Measurements from ENCODE around the gene SSBP2. TPM values are rescaled to one million over a fixed set of nuclear protein-coding genes. Genes with fewer than 3 reads are reported as not detected.
"Not testable (repeated sequence)": the region's sequence is repeated elsewhere in the genome, so short reads cannot be mapped to it uniquely, and the experiment has no call there.

The SSBP2 gene
- total RNA-seq, 1 experiment from 2014 or later, result 30.0 TPM

- no peak for DNase-seq
- no peak overlapping the region for H3K27ac ChIP-seq
- H3K4me1 ChIP-seq, result no peaks in the 10 kb centered on the region
Measured at GRCh38 chr5:81729276-81729675, 21.6 kb downstream of the SSBP2 start.

GRCh38 chr5:81728301-81728700 lies 22.6 kb downstream of the SSBP2 start:
- no peak overlapping the region for H3K4me3 ChIP-seq
- H3K36me3 ChIP-seq, result no peaks in the 10 kb centered on the region
- H3K4me1 ChIP-seq, result no peaks in the 10 kb centered on the region
- no peak overlapping the region for H3K27ac ChIP-seq
- no peak for DNase-seq
- no peaks in the 10 kb centered on the region for H3K27me3 ChIP-seq
- no peaks in the 10 kb centered on the region for H3K9me3 ChIP-seq (replicated peaks)

More at GRCh38 chr5:81729276-81729675, 21.6 kb downstream of the SSBP2 start:
- Histone ChIP-seq H3K27me3 (no peaks in the 10 kb centered on the region), H3K36me3 (no peaks in the 10 kb centered on the region), H3K9me3 (replicated peaks) (no peaks in the 10 kb centered on the region), H3K4me3 (no peak overlapping the region)

GRCh38 chr5:81726297-81726696 lies 24.6 kb downstream of the SSBP2 start:
- H3K9me3 ChIP-seq (replicated peaks), result no peaks in the 10 kb centered on the region
- H3K27me3 ChIP-seq, result no peaks in the 10 kb centered on the region
- no peak overlapping the region for H3K27ac ChIP-seq
- no peak for DNase-seq
- no peaks in the 10 kb centered on the region for H3K4me1 ChIP-seq
- H3K4me3 ChIP-seq, result no peak overlapping the region
- H3K36me3 ChIP-seq, result no peaks in the 10 kb centered on the region

- Histone ChIP-seq H3K9me3 (replicated peaks) (no peaks in the 10 kb centered on the region), H3K36me3 (no peaks in the 10 kb centered on the region), H3K4me1 (no peaks in the 10 kb centered on the region), H3K27me3 (no peaks in the 10 kb centered on the region), H3K27ac (no peak overlapping the region), H3K4me3 (no peak overlapping the region)
- DNase-seq, result no peak
Measured at GRCh38 chr5:81724571-81724970, 26.3 kb downstream of the SSBP2 start.

GRCh38 chr5:81724108-81724507 lies 26.8 kb downstream of the SSBP2 start:
- no peak for DNase-seq
- Histone ChIP-seq H3K27ac (no peak overlapping the region), H3K9me3 (replicated peaks) (no peaks in the 10 kb centered on the region), H3K4me1 (no peaks in the 10 kb centered on the region), H3K36me3 (no peaks in the 10 kb centered on the region), H3K27me3 (no peaks in the 10 kb centered on the region), H3K4me3 (no peak overlapping the region)

- no peak overlapping the region for H3K4me3 ChIP-seq
- no peak overlapping the region for H3K27ac ChIP-seq
- DNase-seq, result no peak
- H3K9me3 ChIP-seq (replicated peaks), result no peaks in the 10 kb centered on the region
- H3K36me3 ChIP-seq, result no peaks in the 10 kb centered on the region
- H3K4me1 ChIP-seq, result no peaks in the 10 kb centered on the region
- H3K27me3 ChIP-seq, result no peaks in the 10 kb centered on the region
Measured at GRCh38 chr5:81721049-81721448, 29.8 kb downstream of the SSBP2 start.

GRCh38 chr5:81719743-81720345 lies 31.1 kb downstream of the SSBP2 start:
- H3K4me1 ChIP-seq, result no peaks in the 10 kb centered on the region
- no peak for DNase-seq
- no peaks in the 10 kb centered on the region for H3K36me3 ChIP-seq
- no peak overlapping the region for H3K27ac ChIP-seq
- no peak overlapping the region for H3K4me3 ChIP-seq
- no peaks in the 10 kb centered on the region for H3K27me3 ChIP-seq
- no peaks in the 10 kb centered on the region for H3K9me3 ChIP-seq (replicated peaks)

GRCh38 chr5:81718300-81718699 lies 32.6 kb downstream of the SSBP2 start:
- DNase-seq, result no peak
- no peaks in the 10 kb centered on the region for H3K4me1 ChIP-seq
- H3K27me3 ChIP-seq, result no peaks in the 10 kb centered on the region
- no peaks in the 10 kb centered on the region for H3K36me3 ChIP-seq
- H3K27ac ChIP-seq, result no peak overlapping the region
- H3K4me3 ChIP-seq, result no peak overlapping the region
- no peaks in the 10 kb centered on the region for H3K9me3 ChIP-seq (replicated peaks)

- Histone ChIP-seq H3K36me3 (no peaks in the 10 kb centered on the region), H3K27ac (no peak overlapping the region), H3K4me3 (no peak overlapping the region), H3K27me3 (no peaks in the 10 kb centered on the region), H3K4me1 (no peaks in the 10 kb centered on the region), H3K9me3 (replicated peaks) (no peaks in the 10 kb centered on the region)
- DNase-seq, result no peak
Measured at GRCh38 chr5:81717860-81718259, 33.0 kb downstream of the SSBP2 start.

GRCh38 chr5:81717226-81717625 lies 33.7 kb downstream of the SSBP2 start:
- H3K4me3 ChIP-seq, result no peak overlapping the region
- no peaks in the 10 kb centered on the region for H3K36me3 ChIP-seq
- H3K4me1 ChIP-seq, result no peaks in the 10 kb centered on the region
- no peak overlapping the region for H3K27ac ChIP-seq
- no peak for DNase-seq
- no peaks in the 10 kb centered on the region for H3K9me3 ChIP-seq (replicated peaks)
- no peaks in the 10 kb centered on the region for H3K27me3 ChIP-seq

- not testable (repeated sequence) for H3K36me3 ChIP-seq; H3K27ac ChIP-seq; H3K27me3 ChIP-seq; H3K9me3 ChIP-seq (replicated peaks); H3K4me3 ChIP-seq; DNase-seq; H3K4me1 ChIP-seq
Measured at GRCh38 chr5:81714076-81714475, 36.8 kb downstream of the SSBP2 start.

GRCh38 chr5:81708889-81709288 lies 42.0 kb downstream of the SSBP2 start:
- no peak for DNase-seq
- no peaks in the 10 kb centered on the region for H3K9me3 ChIP-seq (replicated peaks)
- H3K27me3 ChIP-seq, result no peaks in the 10 kb centered on the region
- no peaks in the 10 kb centered on the region for H3K36me3 ChIP-seq
- no peak overlapping the region for H3K4me3 ChIP-seq
- no peaks in the 10 kb centered on the region for H3K4me1 ChIP-seq
- H3K27ac ChIP-seq, result no peak overlapping the region

- H3K27ac ChIP-seq, result no peak overlapping the region
- H3K27me3 ChIP-seq, result no peaks in the 10 kb centered on the region
- no peak for DNase-seq
- H3K9me3 ChIP-seq (replicated peaks), result no peaks in the 10 kb centered on the region; the same call in 1 of the 2 replicates
- H3K36me3 ChIP-seq, result no peaks in the 10 kb centered on the region
- H3K4me3 ChIP-seq, result no peak overlapping the region
- H3K4me1 ChIP-seq, result no peaks in the 10 kb centered on the region
Measured at GRCh38 chr5:81703840-81704239, 47.1 kb downstream of the SSBP2 start.

GRCh38 chr5:81700166-81700565 lies 50.7 kb downstream of the SSBP2 start:
- Histone ChIP-seq H3K4me1 (no peaks in the 10 kb centered on the region), H3K27ac (no peak overlapping the region), H3K4me3 (no peak overlapping the region), H3K27me3 (no peaks in the 10 kb centered on the region), H3K36me3 (no peaks in the 10 kb centered on the region), H3K9me3 (replicated peaks) (no peaks in the 10 kb centered on the region; the same call in 1 of the 2 replicates)
- no peak for DNase-seq

GRCh38 chr5:81698813-81699212 lies 52.1 kb downstream of the SSBP2 start:
- Histone ChIP-seq H3K9me3 (replicated peaks) (no peaks in the 10 kb centered on the region; the same call in 1 of the 2 replicates), H3K4me3 (no peak overlapping the region), H3K36me3 (no peaks in the 10 kb centered on the region), H3K4me1 (no peaks in the 10 kb centered on the region), H3K27me3 (no peaks in the 10 kb centered on the region), H3K27ac (no peak overlapping the region)
- no peak for DNase-seq

Data from SJCRH30 (cell line).